Measurements from ENCODE around the gene CD6.

GRCh38 chr11:61061081-61061826, 89.8 kb downstream of the CD6 start:
- no peak for TF ChIP-seq CTCF (IDR thresholded peaks at IDR 0.05; ENCODE audit: insufficient read depth, low read depth, low read length)
- TF ChIP-seq EZH2 (IDR thresholded peaks at IDR 0.05; ENCODE audit: insufficient read depth, low read length): no peak
